ENCODE results near the gene GPC6.

GPC6 gene

DNA sequence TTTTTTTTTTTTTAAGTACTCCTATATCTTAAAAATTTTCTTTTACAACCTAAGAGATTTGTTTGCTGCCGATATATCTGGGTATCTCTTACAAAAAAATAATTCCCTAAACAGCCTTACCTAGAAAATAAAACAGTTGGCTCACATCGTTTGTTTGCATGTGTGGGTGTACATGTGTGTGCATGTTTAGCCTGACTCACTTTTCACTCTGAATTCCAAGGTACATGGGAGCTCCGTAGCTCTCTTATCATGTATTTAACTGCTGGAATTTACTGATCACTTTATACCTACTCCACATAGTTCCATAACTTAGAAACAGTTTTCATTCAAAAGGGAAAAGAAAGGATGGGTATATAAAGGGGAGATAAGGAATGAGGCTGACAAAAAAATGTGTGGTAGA is 616.5 kb downstream of the GPC6 start:
- no peak overlapping the region for H3K27ac ChIP-seq
- no peak for TF ChIP-seq ZFX (IDR thresholded peaks at IDR 0.05)
- TF ChIP-seq, protein P1, sequence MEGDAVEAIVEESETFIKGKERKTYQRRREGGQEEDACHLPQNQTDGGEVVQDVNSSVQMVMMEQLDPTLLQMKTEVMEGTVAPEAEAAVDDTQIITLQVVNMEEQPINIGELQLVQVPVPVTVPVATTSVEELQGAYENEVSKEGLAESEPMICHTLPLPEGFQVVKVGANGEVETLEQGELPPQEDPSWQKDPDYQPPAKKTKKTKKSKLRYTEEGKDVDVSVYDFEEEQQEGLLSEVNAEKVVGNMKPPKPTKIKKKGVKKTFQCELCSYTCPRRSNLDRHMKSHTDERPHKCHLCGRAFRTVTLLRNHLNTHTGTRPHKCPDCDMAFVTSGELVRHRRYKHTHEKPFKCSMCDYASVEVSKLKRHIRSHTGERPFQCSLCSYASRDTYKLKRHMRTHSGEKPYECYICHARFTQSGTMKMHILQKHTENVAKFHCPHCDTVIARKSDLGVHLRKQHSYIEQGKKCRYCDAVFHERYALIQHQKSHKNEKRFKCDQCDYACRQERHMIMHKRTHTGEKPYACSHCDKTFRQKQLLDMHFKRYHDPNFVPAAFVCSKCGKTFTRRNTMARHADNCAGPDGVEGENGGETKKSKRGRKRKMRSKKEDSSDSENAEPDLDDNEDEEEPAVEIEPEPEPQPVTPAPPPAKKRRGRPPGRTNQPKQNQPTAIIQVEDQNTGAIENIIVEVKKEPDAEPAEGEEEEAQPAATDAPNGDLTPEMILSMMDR (conservative IDR thresholded peaks at IDR 0.05) = no peak

- H3K27ac ChIP-seq = no peak overlapping the region
- TF ChIP-seq, protein P1 (conservative IDR thresholded peaks at IDR 0.05) = no peak
- no peak for TF ChIP-seq ZFX (IDR thresholded peaks at IDR 0.05)
Observed at GRCh38 chr13:93847162-93847561, 620.6 kb downstream of the GPC6 start.

DNA sequence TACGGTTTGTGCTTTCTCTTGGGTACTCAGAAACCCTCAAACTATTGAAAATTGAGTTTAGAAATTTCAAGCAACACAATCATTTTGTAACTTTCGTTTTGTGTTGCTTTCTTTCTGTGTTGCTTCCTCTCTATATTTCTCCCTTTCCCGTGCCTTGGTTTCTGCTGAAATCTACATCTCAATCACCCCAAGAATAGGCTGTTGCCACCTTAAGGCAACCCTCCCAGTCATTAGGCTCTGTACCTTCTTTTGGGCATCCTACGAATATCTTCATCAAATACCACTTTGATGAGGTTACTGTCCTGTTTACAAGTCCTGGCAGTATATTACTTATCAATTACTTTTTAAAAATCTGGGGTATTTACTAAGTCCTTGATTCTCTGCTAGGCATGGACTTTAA is 621.6 kb downstream of the GPC6 start:
- TF ChIP-seq ZFX (IDR thresholded peaks at IDR 0.05) = no peak
- TF ChIP-seq, protein P1 (conservative IDR thresholded peaks at IDR 0.05) = no peak
- no peak overlapping the region for H3K27ac ChIP-seq

GRCh38 chr13:93851236-93851635 is 624.6 kb downstream of the GPC6 start:
- no peak overlapping the region for H3K27ac ChIP-seq
- no peak for TF ChIP-seq ZFX (IDR thresholded peaks at IDR 0.05)
- TF ChIP-seq, protein P1 (conservative IDR thresholded peaks at IDR 0.05) = no peak

DNA sequence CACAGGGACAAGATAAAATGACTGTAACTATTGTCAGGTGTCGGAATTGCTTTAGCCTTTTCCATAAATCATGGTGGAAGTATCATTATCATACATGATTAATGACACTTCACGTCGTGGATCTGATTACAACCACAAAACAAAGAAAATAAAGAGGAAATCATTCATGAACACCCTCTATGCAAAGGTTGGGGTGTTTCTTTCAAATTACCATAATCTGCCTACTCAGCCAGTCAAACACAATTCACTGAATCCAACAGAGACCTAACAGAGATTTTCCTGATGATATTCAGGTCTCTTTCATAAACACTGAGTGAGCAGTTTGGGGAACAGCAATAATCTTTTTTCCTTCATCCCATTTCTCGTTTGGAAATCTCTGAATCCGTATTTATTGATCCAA is 627.3 kb downstream of the GPC6 start:
- no peak overlapping the region for H3K27ac ChIP-seq
- no peak for TF ChIP-seq ZFX (IDR thresholded peaks at IDR 0.05)
- TF ChIP-seq, protein P1 (conservative IDR thresholded peaks at IDR 0.05) = no peak

GRCh38 chr13:93857126-93857525 is 630.5 kb downstream of the GPC6 start:
- H3K27ac ChIP-seq = no peak overlapping the region
- TF ChIP-seq ZFX (IDR thresholded peaks at IDR 0.05) = no peak
- TF ChIP-seq, protein P1 (conservative IDR thresholded peaks at IDR 0.05) = no peak

- TF ChIP-seq ZFX (IDR thresholded peaks at IDR 0.05) = no peak
- TF ChIP-seq, protein P1 (conservative IDR thresholded peaks at IDR 0.05) = no peak
- H3K27ac ChIP-seq = no peak overlapping the region
Observed at GRCh38 chr13:93859716-93860115, 633.1 kb downstream of the GPC6 start.
